Activated CD4-positive, alpha-beta T cell treated with anti-CD3 and anti-CD28 coated beads, Interleukin-2, amount 50 U/mL, for 24 hours (primary cell): ENCODE results near the gene APOBEC3H.
A peak's percentile ranks its signal among the peaks of the same experiment; 100 is the strongest.

Experiments used
- DNase-seq, 2 donors: peaks; one replicate each; pipeline ENCODE4 v3.0.0-alpha.2; 2020; ENCODE audit warnings: low read depth in 1 of 2, low spot score in 1 of 2

Gene APOBEC3H

GRCh38 chr22:39080052-39080762, 16.8 kb upstream of the APOBEC3H start:
- no peak for DNase-seq

- DNase-seq = no peak
Measured at GRCh38 chr22:39081016-39081415, 16.0 kb upstream of the APOBEC3H start.

- no peak for DNase-seq
Measured at GRCh38 chr22:39081598-39081997, 15.4 kb upstream of the APOBEC3H start.

- DNase-seq = no peak
Measured at GRCh38 chr22:39083212-39084165, 13.6 kb upstream of the APOBEC3H start.

DNA sequence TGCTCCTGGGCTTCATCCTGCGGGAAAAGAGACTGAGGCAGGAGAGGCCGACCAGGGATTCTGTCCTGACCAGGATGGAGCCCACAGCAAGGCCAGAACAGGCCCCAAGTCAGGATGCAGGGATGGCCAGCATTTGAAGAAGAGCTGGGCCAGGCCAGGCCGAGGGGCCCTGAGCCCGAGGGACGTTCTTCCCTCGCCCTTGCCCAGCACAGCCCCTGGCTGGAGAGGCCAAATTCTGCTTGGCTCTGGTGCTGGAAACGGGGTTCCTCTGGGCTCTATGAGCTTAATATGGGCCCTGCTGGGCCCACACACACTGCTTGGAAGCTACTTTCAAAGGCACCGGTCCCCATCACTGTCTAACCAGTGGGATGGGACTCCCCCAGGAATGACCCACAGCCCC, 12.4 kb upstream of the APOBEC3H start:
- DNase-seq = no peak

- DNase-seq = no peak
Measured at GRCh38 chr22:39087098-39087497, 9.9 kb upstream of the APOBEC3H start.

- no peak for DNase-seq
Measured at GRCh38 chr22:39087881-39088684, 9.0 kb upstream of the APOBEC3H start.

GRCh38 chr22:39088685-39089032, 8.4 kb upstream of the APOBEC3H start:
- DNase-seq = no peak

DNA sequence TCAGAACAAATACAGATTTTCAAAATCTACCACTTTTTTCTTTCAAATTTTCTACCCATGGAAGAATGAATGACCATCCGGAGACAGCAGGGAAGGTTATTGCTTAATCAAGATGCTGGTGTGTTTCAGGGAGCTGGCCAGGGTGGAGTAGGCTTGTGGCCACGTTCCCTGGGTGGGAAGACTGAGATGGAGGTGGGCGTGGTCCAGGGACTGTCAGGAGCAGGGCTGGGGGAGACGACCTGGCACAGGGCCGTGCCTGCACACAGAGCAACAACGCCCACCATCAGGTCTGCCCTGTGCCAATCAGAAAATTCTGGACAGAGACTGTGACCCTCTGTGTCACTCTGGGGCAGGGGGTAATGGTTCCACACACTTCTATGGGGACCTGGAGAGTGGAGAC, 7.1 kb upstream of the APOBEC3H start:
- DNase-seq = no peak

DNA sequence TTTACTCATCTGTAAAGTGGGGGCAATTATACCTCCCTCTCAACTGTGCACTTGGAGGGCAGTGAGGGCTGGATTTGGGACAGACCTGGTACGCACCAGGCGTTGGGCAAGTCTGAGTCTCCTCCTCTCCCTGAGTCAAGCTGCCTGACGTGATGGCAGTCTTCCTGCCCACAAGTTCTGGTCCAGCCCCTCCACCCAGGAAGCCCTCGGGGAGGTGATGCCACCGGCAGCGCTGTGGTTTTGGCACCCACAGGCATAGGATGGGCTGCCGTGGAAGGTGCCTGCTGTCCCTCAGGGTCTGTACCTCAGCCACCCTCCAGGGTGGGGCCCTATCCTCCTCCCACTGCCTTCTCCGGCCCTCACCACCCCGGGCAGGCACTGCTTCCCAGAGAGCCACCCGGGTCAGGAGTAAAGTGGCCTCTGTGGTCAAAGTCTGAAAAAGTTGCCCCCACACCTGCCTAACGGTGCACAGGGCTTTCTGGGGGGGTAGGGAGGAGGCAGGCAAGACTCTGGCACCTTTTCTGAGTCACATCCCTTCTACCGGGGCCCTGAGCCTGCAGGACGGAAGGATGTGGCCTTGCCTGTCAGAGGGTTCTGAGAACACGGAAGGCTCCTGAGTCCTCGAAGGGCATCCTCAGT, 6.5 kb upstream of the APOBEC3H start:
- DNase-seq = peak; percentile 44 to 49

- no peak for DNase-seq
Measured at GRCh38 chr22:39091126-39092081, 5.6 kb upstream of the APOBEC3H start.

GRCh38 chr22:39092111-39092862, 4.8 kb upstream of the APOBEC3H start:
- DNase-seq = no peak

DNA sequence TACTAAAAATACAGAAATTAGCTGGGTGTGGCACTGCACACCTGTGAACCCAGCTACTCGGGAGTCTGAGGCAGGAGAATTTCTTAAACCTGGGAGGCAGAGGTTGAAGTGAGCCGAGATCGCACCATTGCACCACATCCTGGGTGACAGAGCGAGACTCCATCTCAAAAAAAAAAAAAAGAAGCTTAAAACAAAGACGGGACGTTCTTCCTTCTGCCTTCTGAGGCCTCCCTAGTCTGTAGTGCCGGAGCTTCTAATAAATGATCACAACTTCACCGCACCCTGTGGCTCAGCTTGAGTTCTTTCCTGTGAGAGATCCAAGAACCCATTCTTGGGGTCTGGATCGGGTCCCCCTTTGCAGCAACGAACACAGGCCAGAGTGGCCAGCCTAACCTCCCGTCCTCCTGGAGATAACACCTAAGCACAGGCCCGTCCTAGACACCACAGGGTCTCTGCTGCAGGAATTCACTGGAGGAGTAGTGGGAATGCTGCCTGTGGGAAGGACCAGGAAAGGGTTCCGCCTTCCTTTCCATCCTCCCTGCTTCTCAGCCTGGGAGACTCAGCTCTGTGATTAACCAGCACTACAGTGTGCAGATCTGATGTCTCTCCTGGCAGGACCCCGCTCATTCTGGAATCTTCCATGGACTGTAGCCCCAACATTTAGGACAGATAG, 2.2 kb upstream of the APOBEC3H start:
- no peak for DNase-seq

DNA sequence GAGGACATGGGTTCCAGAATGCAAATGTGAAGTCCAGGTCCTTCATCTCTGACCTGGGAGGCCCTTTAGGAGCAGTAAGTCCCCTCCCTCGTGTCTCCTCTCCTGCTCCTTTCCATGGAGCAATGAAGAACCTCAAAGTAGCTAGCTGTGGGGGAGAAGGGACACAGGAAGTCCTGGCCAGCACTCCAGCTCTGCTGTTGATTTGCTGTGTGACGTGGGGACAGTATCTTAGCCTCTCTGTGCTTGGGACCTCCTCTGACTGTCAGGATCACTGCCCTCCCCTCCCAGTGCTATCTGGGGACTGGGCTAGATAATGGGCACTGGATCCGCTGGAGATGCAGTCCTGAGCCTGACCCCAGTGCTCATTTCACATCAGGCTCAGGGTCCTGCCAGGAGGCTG, 1.1 kb upstream of the APOBEC3H start:
- no peak for DNase-seq

GRCh38 chr22:39098026-39098425, 982 bp downstream of the APOBEC3H start:
- DNase-seq = no peak

- no peak for DNase-seq
Measured at GRCh38 chr22:39098576-39098975, 1.5 kb downstream of the APOBEC3H start.

DNA sequence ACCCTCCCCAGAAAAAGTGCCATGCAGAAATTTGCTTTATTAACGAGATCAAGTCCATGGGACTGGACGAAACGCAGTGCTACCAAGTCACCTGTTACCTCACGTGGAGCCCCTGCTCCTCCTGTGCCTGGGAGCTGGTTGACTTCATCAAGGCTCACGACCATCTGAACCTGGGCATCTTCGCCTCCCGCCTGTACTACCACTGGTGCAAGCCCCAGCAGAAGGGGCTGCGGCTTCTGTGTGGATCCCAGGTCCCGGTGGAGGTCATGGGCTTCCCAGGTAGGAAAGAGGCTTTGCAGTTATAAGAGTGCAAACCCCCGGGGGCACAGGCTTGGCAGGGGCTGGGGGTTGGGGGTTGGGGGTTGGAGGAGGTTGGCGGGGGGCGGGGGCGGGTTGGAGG, 4.2 kb downstream of the APOBEC3H start:
- DNase-seq = no peak

DNA sequence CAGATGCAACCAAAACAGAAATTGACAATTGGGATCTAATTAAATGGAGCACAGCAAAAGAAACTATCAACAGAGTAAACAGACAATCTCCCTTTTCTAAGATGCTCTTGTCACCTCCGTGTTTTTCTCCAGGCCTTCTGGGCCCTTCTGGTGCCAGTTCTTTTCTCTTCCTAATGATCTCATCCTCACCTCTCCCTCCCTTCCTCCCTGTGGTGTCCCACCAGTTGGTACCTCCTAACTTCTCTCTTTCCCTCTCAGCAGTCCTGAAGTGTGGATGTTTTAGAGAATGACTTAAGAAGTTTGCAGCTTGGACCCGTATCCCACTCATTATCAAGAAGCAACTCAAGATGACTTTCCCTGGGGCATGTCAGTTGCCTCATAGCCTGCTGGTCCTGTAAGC, 6.4 kb downstream of the APOBEC3H start:
- DNase-seq = no peak

GRCh38 chr22:39106326-39106725, 9.3 kb downstream of the APOBEC3H start:
- no peak for DNase-seq
